ENCODE results near the gene KIAA0753. TPM values are rescaled to one million over a fixed set of nuclear protein-coding genes. Genes with fewer than 3 reads are reported as not detected.

The KIAA0753 gene
- total and polyA plus RNA-seq, 2 of the 8 experiments (the other 6 are each of a cell fraction or from before 2014, with no cell fraction given), result 5.0 to 27.1 TPM

GRCh38 chr17:6636105-6636504 lies 4.4 kb downstream of the KIAA0753 start:
- no peak overlapping the region for H3K14ac ChIP-seq (ENCODE audit: insufficient read length)
- H4K20me1 ChIP-seq (replicated peaks in 1 of 2; ENCODE audit: control insufficient read depth in 1 of 2, insufficient read depth in 2 of 2, low read length in 2 of 2), result peaks cover 0 to 6% of the 10 kb centered on the region in 2 experiments
- H3K36me3 ChIP-seq (ENCODE audit: control insufficient read depth in 2 of 4, insufficient read depth in 4 of 4, low read length in 3 of 4), result peaks cover 8 to 26% (median 21%) of the 10 kb centered on the region in 4 experiments; a peak in 6 of 8 replicates
- no peak overlapping the region for H3K9ac ChIP-seq (replicated peaks in 1 of 4; ENCODE audit: extremely low read depth in 1 of 4, low read depth in 3 of 4, low read length in 3 of 4)
- peaks cover 0 to 10% (median 2%) of the 10 kb centered on the region in 4 experiments; a peak in 3 of 7 replicates for H3K4me1 ChIP-seq (replicated peaks in 1 of 4; ENCODE audit: control insufficient read depth in 3 of 4, insufficient read depth in 4 of 4, low read length in 3 of 4)
- H4K8ac ChIP-seq (ENCODE audit: extremely low read depth, insufficient read depth, low read length), result no peak overlapping the region
- DNase-seq (ENCODE audit: low read depth in 1 of 2, low spot score in 2 of 2) (no peak), FAIRE-seq (no peak)
- no peak overlapping the region for H3K4me3 ChIP-seq (ENCODE audit: extremely low read depth in 1 of 4, insufficient read depth in 2 of 4, low read depth in 3 of 4, low read length in 4 of 4)
- TF ChIP-seq RAD21 (IDR thresholded peaks at IDR 0.05 in 1 of 2, conservative IDR thresholded peaks at IDR 0.05 in 1 of 2; ENCODE audit: low read depth in 2 of 2, low read length in 2 of 2), result no peak
- 0 out of 2 replicates have a peak, but pooled peaks cover 4% of the 10 kb centered on the region for H3K79me1 ChIP-seq (ENCODE audit: low read depth, low read length)
- no peak overlapping the region for H2BK15ac ChIP-seq (ENCODE audit: low read length)
- H2AK5ac ChIP-seq (ENCODE audit: low read depth, low read length), result no peak overlapping the region
- 88% methylated on average over 2 of the region's 2 CpGs; no CpG with 5 or more reads in 1 of the 2 experiments for whole genome bisulfite sequencing, 2 experiments (ENCODE audit: extremely low coverage in 1 of 2, insufficient coverage in 1 of 2, insufficient read length in 1 of 2, insufficient replicate concordance in 2 of 2, low coverage in 1 of 2, low lambda C conversion rate in 2 of 2, missing lambda C conversion rate in 1 of 2)
- no peaks in the 10 kb centered on the region for H3K9me3 ChIP-seq (ENCODE audit: insufficient read depth in 2 of 2, low read depth in 1 of 2, low read length in 1 of 2)
- CTCF ChIA-PET (ENCODE audit: partially characterized antibody), result interaction anchor here (1.2 kb wide), 1 partner anchor 163 kb away, joined by 4 read pairs; no protein-coding TSS in a partner anchor
- POLR2A ChIA-PET (ENCODE audit: partially characterized antibody), result interaction anchor here (0.8 kb wide), 1 partner anchor 12 kb away, joined by 4 read pairs; no protein-coding TSS in a partner anchor
- H4K5ac ChIP-seq (ENCODE audit: insufficient read length, low read depth, low read length), result no peak overlapping the region
- no peak overlapping the region for H3K27ac ChIP-seq (ENCODE audit: low read depth, low read length)
- H4K91ac ChIP-seq (replicated peaks; ENCODE audit: insufficient read length, low read length), result no peak overlapping the region
- H2AFZ ChIP-seq (ENCODE audit: low read length), result no peak overlapping the region
- H2BK120ac ChIP-seq (replicated peaks; ENCODE audit: low read depth, low read length), result no peak overlapping the region
- no peak overlapping the region for H2BK20ac ChIP-seq (ENCODE audit: low read length)
- H3K27me3 ChIP-seq (replicated peaks in 1 of 4; ENCODE audit: control insufficient read depth in 3 of 4, extremely low read depth in 1 of 4, insufficient read depth in 3 of 4, low read length in 3 of 4), result no peaks in the 10 kb centered on the region
- H2BK5ac ChIP-seq (ENCODE audit: low read depth, low read length), result peak overlapping the region; percentile 24; the same call in 1 of the 2 replicates
- H3K4me2 ChIP-seq (ENCODE audit: insufficient read depth in 1 of 2, low read depth in 2 of 2, low read length in 2 of 2), result no peak overlapping the region
- H3K23me2 ChIP-seq (ENCODE audit: low read depth, low read length), result peaks cover 7% of the 10 kb centered on the region
- no peak overlapping the region for H3K23ac ChIP-seq (ENCODE audit: insufficient read length)
- H3K4ac ChIP-seq (replicated peaks; ENCODE audit: insufficient read length, low read depth, low read length), result no peak overlapping the region
- H3K79me2 ChIP-seq (ENCODE audit: control insufficient read depth in 1 of 2, insufficient read depth in 2 of 2, low read length in 2 of 2), result peaks cover 0 to 20% of the 10 kb centered on the region in 2 experiments; a peak in 1 of 4 replicates
- no peak overlapping the region for H3K56ac ChIP-seq (replicated peaks; ENCODE audit: insufficient read length, low read depth, low read length)
- no peak overlapping the region for H2BK12ac ChIP-seq (ENCODE audit: low read depth, low read length)
- H3K18ac ChIP-seq (ENCODE audit: extremely low read depth, low read length), result no peak overlapping the region
